ENCODE data around the gene NR2E3. TPM values are rescaled to one million over a fixed set of nuclear protein-coding genes. Genes with fewer than 3 reads are reported as not detected.

NR2E3 gene
- polyA plus RNA-seq, 3 donors = not detected

- no peaks in the 10 kb centered on the region for H3K4me1 ChIP-seq (ENCODE audit: control insufficient read depth in 1 of 2, insufficient read depth in 2 of 2, low read length in 2 of 2)
- H3K27me3 ChIP-seq (ENCODE audit: control insufficient read depth in 2 of 2, insufficient read depth in 2 of 2, low read length in 2 of 2) = no peaks in the 10 kb centered on the region
- 88% methylated on average over 3 of the region's 5 CpGs for WGBS (ENCODE audit: insufficient coverage)
- H3K4me3 Mint-ChIP-seq = no peak overlapping the region
- no peaks in the 10 kb centered on the region for H3K4me1 Mint-ChIP-seq
- no peaks in the 10 kb centered on the region for H3K79me2 ChIP-seq (ENCODE audit: insufficient read depth, low read length)
- H3K4me2 ChIP-seq (replicated peaks; ENCODE audit: extremely low read depth, low read length, poor library complexity, severe bottlenecking) = no peak overlapping the region
- H4K20me1 ChIP-seq (ENCODE audit: insufficient read depth, low read length) = no peaks in the 10 kb centered on the region
- peaks cover 24 to 56% (median 39%) of the 10 kb centered on the region in 7 donors for H3K9me3 Mint-ChIP-seq
- DNase-seq = no peak
- H3K36me3 Mint-ChIP-seq = peaks cover 28 to 36% of the 10 kb centered on the region in 2 donors
- H3K27me3 Mint-ChIP-seq (ENCODE audit: low read depth in 3 of 3) = peaks cover 0 to 1% (median 0%) of the 10 kb centered on the region in 3 donors
- no peak overlapping the region for H3K27ac Mint-ChIP-seq
- peaks cover 23 to 42% of the 10 kb centered on the region in 2 donors for H3K9me3 ChIP-seq (replicated peaks in 1 of 2; ENCODE audit: control insufficient read depth in 1 of 2, insufficient read depth in 1 of 2, low read length in 2 of 2)
- no peak overlapping the region for H2AFZ ChIP-seq (ENCODE audit: insufficient read depth, low read depth, low read length, poor library complexity, severe bottlenecking)
- no peak for TF ChIP-seq CTCF (IDR thresholded peaks at IDR 0.05)
- no peak overlapping the region for H3K9ac ChIP-seq (ENCODE audit: insufficient read depth, low read length, poor library complexity, severe bottlenecking)
- no peak overlapping the region for H3K4me3 ChIP-seq (replicated peaks in 1 of 3; ENCODE audit: low read depth in 2 of 3, low read length in 3 of 3)
- intact Hi-C loops (cut with micrococcal nuclease) = no loop called here
- no peak overlapping the region for H3K27ac ChIP-seq (ENCODE audit: low read depth in 1 of 2, low read length in 2 of 2)
- H3K36me3 ChIP-seq (replicated peaks in 1 of 2; ENCODE audit: control insufficient read depth in 1 of 2, insufficient read depth in 2 of 2, low read length in 2 of 2) = peaks cover 4 to 46% of the 10 kb centered on the region in 2 donors
Measured at GRCh38 chr15:71821547-71822129, 11.3 kb downstream of the NR2E3 start.

- Histone ChIP-seq H4K20me1 (ENCODE audit: insufficient read depth, low read length) (no peaks in the 10 kb centered on the region), H3K27me3 (ENCODE audit: control insufficient read depth in 2 of 2, insufficient read depth in 2 of 2, low read length in 2 of 2) (no peaks in the 10 kb centered on the region), H3K4me2 (replicated peaks; ENCODE audit: extremely low read depth, low read length, poor library complexity, severe bottlenecking) (no peak overlapping the region), H3K36me3 (replicated peaks in 1 of 2; ENCODE audit: control insufficient read depth in 1 of 2, insufficient read depth in 2 of 2, low read length in 2 of 2) (peaks cover 5 to 60% of the 10 kb centered on the region in 2 donors), H2AFZ (ENCODE audit: insufficient read depth, low read depth, low read length, poor library complexity, severe bottlenecking) (no peak overlapping the region), H3K4me3 (replicated peaks in 1 of 3; ENCODE audit: low read depth in 2 of 3, low read length in 3 of 3) (no peak overlapping the region), H3K9ac (ENCODE audit: insufficient read depth, low read length, poor library complexity, severe bottlenecking) (no peak overlapping the region), H3K9me3 (replicated peaks in 1 of 2; ENCODE audit: control insufficient read depth in 1 of 2, insufficient read depth in 1 of 2, low read length in 2 of 2) (peaks cover 23 to 42% of the 10 kb centered on the region in 2 donors), H3K4me1 (ENCODE audit: control insufficient read depth in 1 of 2, insufficient read depth in 2 of 2, low read length in 2 of 2) (no peaks in the 10 kb centered on the region), H3K27ac (ENCODE audit: low read depth in 1 of 2, low read length in 2 of 2) (no peak overlapping the region), H3K79me2 (ENCODE audit: insufficient read depth, low read length) (no peaks in the 10 kb centered on the region)
- peaks cover 21 to 56% (median 33%) of the 10 kb centered on the region in 7 donors for H3K9me3 Mint-ChIP-seq
- H3K27me3 Mint-ChIP-seq (ENCODE audit: low read depth in 3 of 3) = no peaks in the 10 kb centered on the region
- peaks cover 39 to 50% of the 10 kb centered on the region in 2 donors for H3K36me3 Mint-ChIP-seq
- H3K4me1 Mint-ChIP-seq = no peaks in the 10 kb centered on the region
- no CpG with 5 or more reads among the region's 3 CpGs for WGBS (ENCODE audit: insufficient coverage)
- no peak for TF ChIP-seq CTCF (IDR thresholded peaks at IDR 0.05)
- intact Hi-C loops (cut with micrococcal nuclease) = no loop called here
- DNase-seq = no peak
- no peak overlapping the region for H3K27ac Mint-ChIP-seq
- no peak overlapping the region for H3K4me3 Mint-ChIP-seq
Measured at GRCh38 chr15:71822890-71823630, 12.7 kb downstream of the NR2E3 start.

Data from CD14-positive monocyte (primary cell).